Retinal pigment epithelial cell (primary cell): ENCODE measurements around the gene LRP2.
"Not testable (repeated sequence)": the region's sequence is repeated elsewhere in the genome, so short reads cannot be mapped to it uniquely, and the experiment has no call there.

Source experiments
- DNase-seq: peaks from one replicate; pipeline ENCODE4 v3.0.0-alpha.2; 2010; ENCODE audit warnings: low read depth
- H3K4me3 ChIP-seq: 2 replicates; pipeline ENCODE4 v1.5.1; 2011; ENCODE audit warnings: mild to moderate bottlenecking, low read length, control low read depth, moderate library complexity
- TF ChIP-seq, protein P1 (sequence below): conservative IDR thresholded peaks from 2 replicates; pipeline ENCODE4 v1.5.1; 2011; ENCODE audit warnings: low read depth, low read length, control low read depth, inconsistent platforms

The LRP2 gene

DNA sequence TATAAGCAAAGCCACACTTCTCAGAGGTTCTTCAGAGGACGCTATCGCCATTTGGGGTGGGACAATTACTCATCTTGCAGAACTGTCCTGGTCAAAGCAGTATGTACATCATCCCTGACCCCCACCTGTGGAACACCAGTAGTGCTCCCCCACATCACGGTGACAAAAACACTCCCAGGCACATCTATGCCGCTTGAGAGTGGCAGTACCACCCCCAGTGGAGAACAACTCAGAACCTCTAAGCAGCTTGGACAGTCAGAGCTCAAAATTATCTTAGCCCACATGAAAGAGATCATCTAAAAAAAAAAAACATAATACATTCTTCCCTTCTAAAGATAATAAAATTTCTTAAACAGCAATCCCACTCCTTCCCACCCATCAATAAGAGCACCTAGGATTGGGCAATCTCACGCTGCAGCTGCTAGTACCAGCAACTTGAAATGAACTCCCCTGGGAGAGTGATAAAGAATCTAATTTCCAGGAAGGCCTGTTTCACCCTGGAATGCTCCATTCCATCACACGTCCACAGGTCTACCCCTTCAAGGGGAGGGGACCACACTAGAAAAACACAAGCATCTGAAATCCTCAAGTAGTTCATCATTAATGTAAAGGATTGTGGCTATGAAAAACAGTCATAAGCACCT is 31.7 kb downstream of the LRP2 start:
- TF ChIP-seq, protein P1, sequence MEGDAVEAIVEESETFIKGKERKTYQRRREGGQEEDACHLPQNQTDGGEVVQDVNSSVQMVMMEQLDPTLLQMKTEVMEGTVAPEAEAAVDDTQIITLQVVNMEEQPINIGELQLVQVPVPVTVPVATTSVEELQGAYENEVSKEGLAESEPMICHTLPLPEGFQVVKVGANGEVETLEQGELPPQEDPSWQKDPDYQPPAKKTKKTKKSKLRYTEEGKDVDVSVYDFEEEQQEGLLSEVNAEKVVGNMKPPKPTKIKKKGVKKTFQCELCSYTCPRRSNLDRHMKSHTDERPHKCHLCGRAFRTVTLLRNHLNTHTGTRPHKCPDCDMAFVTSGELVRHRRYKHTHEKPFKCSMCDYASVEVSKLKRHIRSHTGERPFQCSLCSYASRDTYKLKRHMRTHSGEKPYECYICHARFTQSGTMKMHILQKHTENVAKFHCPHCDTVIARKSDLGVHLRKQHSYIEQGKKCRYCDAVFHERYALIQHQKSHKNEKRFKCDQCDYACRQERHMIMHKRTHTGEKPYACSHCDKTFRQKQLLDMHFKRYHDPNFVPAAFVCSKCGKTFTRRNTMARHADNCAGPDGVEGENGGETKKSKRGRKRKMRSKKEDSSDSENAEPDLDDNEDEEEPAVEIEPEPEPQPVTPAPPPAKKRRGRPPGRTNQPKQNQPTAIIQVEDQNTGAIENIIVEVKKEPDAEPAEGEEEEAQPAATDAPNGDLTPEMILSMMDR, result no peak
- DNase-seq, result no peak
- no peak overlapping the region for H3K4me3 ChIP-seq

GRCh38 chr2:169329688-169330554 is 32.4 kb downstream of the LRP2 start:
- TF ChIP-seq, protein P1, result no peak
- DNase-seq, result no peak
- H3K4me3 ChIP-seq, result no peak overlapping the region

- TF ChIP-seq, protein P1, result no peak
- no peak overlapping the region for H3K4me3 ChIP-seq
- no peak for DNase-seq
Measured at GRCh38 chr2:169328785-169329184, 33.5 kb downstream of the LRP2 start.

DNA sequence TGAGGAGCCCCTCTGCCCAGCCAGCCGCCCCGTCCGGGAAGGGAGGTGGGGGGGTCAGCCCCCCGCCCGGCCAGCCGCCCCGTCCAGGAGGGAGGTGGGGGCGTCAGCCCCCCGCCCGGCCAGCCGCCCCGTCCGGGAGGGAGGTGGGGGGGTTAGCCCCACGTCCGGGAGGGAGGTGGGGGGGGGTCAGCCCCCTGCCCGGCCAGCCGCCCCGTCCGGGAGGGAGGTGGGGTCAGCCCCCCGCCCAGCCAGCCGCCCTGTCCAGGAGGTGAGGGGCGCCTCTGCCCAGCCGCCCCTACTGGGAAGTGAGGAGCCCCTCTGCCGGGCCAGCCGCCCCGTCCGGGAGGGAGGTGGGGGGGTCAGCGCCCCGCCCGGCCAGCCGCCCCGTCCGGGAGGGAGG is 34.5 kb downstream of the LRP2 start:
- not testable (repeated sequence) for H3K4me3 ChIP-seq, DNase-seq

DNA sequence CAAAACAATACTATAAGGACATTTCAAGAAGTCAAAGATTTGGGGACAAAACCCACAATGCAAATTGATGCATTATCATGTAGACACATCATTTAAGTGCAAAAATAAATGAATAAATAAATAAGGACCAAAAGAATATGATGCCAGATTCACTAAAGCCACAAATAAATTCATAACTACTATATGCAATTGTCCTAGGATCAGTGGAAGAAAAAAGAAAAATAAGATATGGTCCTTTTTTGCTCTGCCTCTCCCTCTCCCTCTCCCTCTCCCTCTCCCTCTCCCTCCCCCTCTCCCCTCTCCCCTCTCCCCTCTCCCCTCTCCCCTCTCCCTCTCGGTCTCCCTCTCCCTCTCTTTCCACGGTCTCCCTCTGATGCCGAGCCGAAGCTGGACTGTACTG is 36.4 kb downstream of the LRP2 start:
- not testable (repeated sequence) for DNase-seq, H3K4me3 ChIP-seq

- no peak for DNase-seq
- no peak overlapping the region for H3K4me3 ChIP-seq
- TF ChIP-seq, protein P1, result no peak
Measured at GRCh38 chr2:169324581-169325260, 37.6 kb downstream of the LRP2 start.

- DNase-seq, result no peak
- TF ChIP-seq, protein P1, result no peak
- no peak overlapping the region for H3K4me3 ChIP-seq
Measured at GRCh38 chr2:169323841-169324240, 38.5 kb downstream of the LRP2 start.
